Measurements from ENCODE around the gene PTCH1.

DNA sequence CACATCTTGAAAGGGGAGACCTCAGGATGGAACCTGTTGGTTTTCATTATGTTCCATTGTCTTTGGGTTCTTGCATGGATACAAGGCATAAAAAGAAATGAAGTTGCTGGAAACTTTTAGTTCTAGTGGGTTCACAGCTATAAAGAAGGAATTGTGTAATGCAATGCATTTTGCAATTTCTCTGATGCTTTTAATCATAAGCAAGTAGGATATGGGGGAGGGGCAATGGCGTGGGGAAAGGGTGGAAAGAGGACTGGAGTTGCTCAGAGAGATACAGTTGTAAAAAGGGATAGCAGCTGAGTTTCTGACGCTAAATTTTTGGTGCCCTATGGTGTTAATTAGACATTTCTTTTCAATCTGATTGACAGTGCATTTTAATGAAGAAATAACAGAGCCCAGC is 110.7 kb downstream of the PTCH1 start:
- TF ChIP-seq, protein P1, sequence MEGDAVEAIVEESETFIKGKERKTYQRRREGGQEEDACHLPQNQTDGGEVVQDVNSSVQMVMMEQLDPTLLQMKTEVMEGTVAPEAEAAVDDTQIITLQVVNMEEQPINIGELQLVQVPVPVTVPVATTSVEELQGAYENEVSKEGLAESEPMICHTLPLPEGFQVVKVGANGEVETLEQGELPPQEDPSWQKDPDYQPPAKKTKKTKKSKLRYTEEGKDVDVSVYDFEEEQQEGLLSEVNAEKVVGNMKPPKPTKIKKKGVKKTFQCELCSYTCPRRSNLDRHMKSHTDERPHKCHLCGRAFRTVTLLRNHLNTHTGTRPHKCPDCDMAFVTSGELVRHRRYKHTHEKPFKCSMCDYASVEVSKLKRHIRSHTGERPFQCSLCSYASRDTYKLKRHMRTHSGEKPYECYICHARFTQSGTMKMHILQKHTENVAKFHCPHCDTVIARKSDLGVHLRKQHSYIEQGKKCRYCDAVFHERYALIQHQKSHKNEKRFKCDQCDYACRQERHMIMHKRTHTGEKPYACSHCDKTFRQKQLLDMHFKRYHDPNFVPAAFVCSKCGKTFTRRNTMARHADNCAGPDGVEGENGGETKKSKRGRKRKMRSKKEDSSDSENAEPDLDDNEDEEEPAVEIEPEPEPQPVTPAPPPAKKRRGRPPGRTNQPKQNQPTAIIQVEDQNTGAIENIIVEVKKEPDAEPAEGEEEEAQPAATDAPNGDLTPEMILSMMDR (IDR thresholded peaks at IDR 0.05), result no peak
- TF ChIP-seq BCL3 (IDR thresholded peaks at IDR 0.05) (no peak), POLR2A (IDR thresholded peaks at IDR 0.05; ENCODE audit: low read length) (no peak), FOSB (CRISPR knock-in tag; IDR thresholded peaks at IDR 0.05) (no peak), ZNF302 (CRISPR knock-in tag; IDR thresholded peaks at IDR 0.05) (no peak), PHF8 (IDR thresholded peaks at IDR 0.05; ENCODE audit: borderline replicate concordance, low read depth) (no peak), HDAC2 (IDR thresholded peaks at IDR 0.05) (no peak), RCOR1 (IDR thresholded peaks at IDR 0.05; ENCODE audit: low read depth, low read length) (no peak), CEBPB (IDR thresholded peaks at IDR 0.05) (peak; percentile 61 to 67), FOSL2 (IDR thresholded peaks at IDR 0.05) (no peak), FOSL2 (CRISPR knock-in tag; IDR thresholded peaks at IDR 0.05) (no peak), BHLHE40 (IDR thresholded peaks at IDR 0.05; ENCODE audit: low read depth, low read length) (no peak), ZFP36 (IDR thresholded peaks at IDR 0.05; ENCODE audit: borderline replicate concordance, partially characterized antibody) (no peak)
- TF ChIP-seq, protein P2, sequence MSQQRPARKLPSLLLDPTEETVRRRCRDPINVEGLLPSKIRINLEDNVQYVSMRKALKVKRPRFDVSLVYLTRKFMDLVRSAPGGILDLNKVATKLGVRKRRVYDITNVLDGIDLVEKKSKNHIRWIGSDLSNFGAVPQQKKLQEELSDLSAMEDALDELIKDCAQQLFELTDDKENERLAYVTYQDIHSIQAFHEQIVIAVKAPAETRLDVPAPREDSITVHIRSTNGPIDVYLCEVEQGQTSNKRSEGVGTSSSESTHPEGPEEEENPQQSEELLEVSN (IDR thresholded peaks at IDR 0.05; ENCODE audit: borderline replicate concordance, low read depth), result no peak
